Hepatocyte (in vitro differentiated cells): ENCODE measurements around the gene PIAS1.

Experiments
- EZH2 ChIP-seq: fragments of 200-600 bp; sonication (generic); IDR thresholded peaks from 2 replicates; pipeline ENCODE4 v1.6.1; 2016; ENCODE audit warnings: antibody characterized with exemption, mild to moderate bottlenecking, borderline replicate concordance
- EZH2phosphoT487 ChIP-seq: fragments of 200-600 bp; sonication (generic); IDR thresholded peaks from one replicate; pipeline ENCODE4 v1.6.1; 2018; ENCODE audit warnings: antibody characterized with exemption, mild to moderate bottlenecking, low read depth, moderate library complexity; ENCODE audit not compliant: unreplicated experiment, severe bottlenecking
- TF ChIP-seq, protein P1 (sequence below): fragments of 200-600 bp; sonication (generic); IDR thresholded peaks from 2 replicates; pipeline ENCODE4 v1.5.1; 2016; ENCODE audit warnings: antibody characterized with exemption, mild to moderate bottlenecking; ENCODE audit not compliant: poor library complexity

GRCh38 chr15:68075764-68076385 lies 21.8 kb downstream of the PIAS1 start:
- TF ChIP-seq, protein P1, sequence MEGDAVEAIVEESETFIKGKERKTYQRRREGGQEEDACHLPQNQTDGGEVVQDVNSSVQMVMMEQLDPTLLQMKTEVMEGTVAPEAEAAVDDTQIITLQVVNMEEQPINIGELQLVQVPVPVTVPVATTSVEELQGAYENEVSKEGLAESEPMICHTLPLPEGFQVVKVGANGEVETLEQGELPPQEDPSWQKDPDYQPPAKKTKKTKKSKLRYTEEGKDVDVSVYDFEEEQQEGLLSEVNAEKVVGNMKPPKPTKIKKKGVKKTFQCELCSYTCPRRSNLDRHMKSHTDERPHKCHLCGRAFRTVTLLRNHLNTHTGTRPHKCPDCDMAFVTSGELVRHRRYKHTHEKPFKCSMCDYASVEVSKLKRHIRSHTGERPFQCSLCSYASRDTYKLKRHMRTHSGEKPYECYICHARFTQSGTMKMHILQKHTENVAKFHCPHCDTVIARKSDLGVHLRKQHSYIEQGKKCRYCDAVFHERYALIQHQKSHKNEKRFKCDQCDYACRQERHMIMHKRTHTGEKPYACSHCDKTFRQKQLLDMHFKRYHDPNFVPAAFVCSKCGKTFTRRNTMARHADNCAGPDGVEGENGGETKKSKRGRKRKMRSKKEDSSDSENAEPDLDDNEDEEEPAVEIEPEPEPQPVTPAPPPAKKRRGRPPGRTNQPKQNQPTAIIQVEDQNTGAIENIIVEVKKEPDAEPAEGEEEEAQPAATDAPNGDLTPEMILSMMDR: no peak
- TF ChIP-seq EZH2 (no peak), EZH2phosphoT487 (no peak)
